HepG2 (cell line): ENCODE results near the gene TRIM3. TPM values are rescaled to one million over a fixed set of nuclear protein-coding genes. Genes with fewer than 3 reads are reported as not detected.

ENCODE experiments used
- ATAC-seq: fragments of 200-7000 bp; cut with Tn5 transposase; 3 replicates; pipeline ENCODE4 v1.9.1; 2020; ENCODE audit warnings: mild to moderate bottlenecking, moderate library complexity
- BruUV-seq: library from RNA; stranded (reverse); fragments of 400-500 nt; replicated peaks from 2 replicates; lab custom pipeline; 2021; lab: Mats Ljungman, UMichigan
- CTCF ChIA-PET: fragments of 300-600 bp; formaldehyde crosslinking; extraction: SDS; loops from one replicate; lab custom pipeline; 2021; ENCODE audit warnings: low total read pairs, inconsistent platforms, low intra/inter-chr PET ratio; lab: Yijun Ruan, JAX
- POLR2A ChIA-PET: fragments of 350-600 bp; sonication (Branson Sonifier 250); formaldehyde crosslinking; loops from one replicate; lab custom pipeline; 2020; ENCODE audit warnings: antibody characterized with exemption, inconsistent platforms; lab: Yijun Ruan, JAX
- DNase-seq: peaks from one replicate; pipeline ENCODE4 v3.0.0-alpha.2; 2015; ENCODE audit warnings: low spot score
- FAIRE-seq: peaks from 3 replicates; lab custom pipeline; 2011; peaks lifted over from hg19 to GRCh38; lab: Jason Lieb, UNC
- H2AFZ ChIP-seq: one replicate; pipeline ENCODE4 v1.6.1; 2011; ENCODE audit warnings: low read length, inconsistent platforms
- H3K27ac ChIP-seq: fragments of 300-600 bp; 3 replicates; pipeline ENCODE4 v1.8.0; 2011; ENCODE audit warnings: mixed run types, mild to moderate bottlenecking, mixed read lengths, low read length, inconsistent platforms; ENCODE audit not compliant: insufficient read depth; ENCODE audit errors: extremely low read length
- H3K27me3 ChIP-seq, 2 experiments: fragments of 200-600 bp in 1 of 2; 2 replicates in 1 of 2; 3 replicates in 1 of 2; pipeline versions ENCODE4 v1.6.0 to v1.8.0; 2011; ENCODE audit warnings: low read length in 2 of 2, mild to moderate bottlenecking in 2 of 2, moderate library complexity in 2 of 2, inconsistent platforms in 1 of 2; ENCODE audit not compliant: insufficient read depth in 2 of 2, control insufficient read depth in 1 of 2
- H3K36me3 ChIP-seq, 2 experiments: fragments of 200-600 bp in 1 of 2; replicated peaks in 1 of 2; 2 replicates in 1 of 2; 3 replicates in 1 of 2; pipeline versions ENCODE4 v1.5.1 to v1.8.0; 2011; ENCODE audit warnings: low read length in 2 of 2, inconsistent platforms in 1 of 2; ENCODE audit not compliant: insufficient read depth in 2 of 2, control insufficient read depth in 1 of 2
- H3K4me1 ChIP-seq: 2 replicates; pipeline ENCODE4 v1.5.1; 2012; ENCODE audit warnings: low read length, inconsistent platforms; ENCODE audit not compliant: insufficient read depth
- H3K4me2 ChIP-seq: 2 replicates; pipeline ENCODE4 v1.6.0; 2011; ENCODE audit warnings: low read depth, low read length, inconsistent platforms
- H3K4me3 ChIP-seq, 3 experiments: fragments of 200-600 bp in 1 of 3; sonication (generic), shearing (Covaris generic) in 1 of 3; replicated peaks in 1 of 3; 2 replicates each; pipeline ENCODE4 v1.5.1; 2011 to 2016; ENCODE audit warnings: low read length in 3 of 3, inconsistent platforms in 2 of 3, low read depth in 2 of 3, mild to moderate bottlenecking in 2 of 3, control low read depth in 1 of 3, mixed read lengths in 1 of 3; ENCODE audit not compliant: insufficient read depth in 1 of 3
- H3K79me2 ChIP-seq: one replicate; pipeline ENCODE4 v1.6.1; 2011; ENCODE audit warnings: low read length, inconsistent platforms; ENCODE audit not compliant: insufficient read depth
- H3K9ac ChIP-seq: 2 replicates; pipeline ENCODE4 v1.6.0; 2011; ENCODE audit warnings: mild to moderate bottlenecking, low read depth, low read length, inconsistent platforms; ENCODE audit not compliant: insufficient read depth
- H3K9me3 ChIP-seq: 2 replicates; pipeline ENCODE4 v1.5.1; 2012; ENCODE audit warnings: mild to moderate bottlenecking, low read length
- H4K20me1 ChIP-seq: 2 replicates; pipeline ENCODE4 v1.6.0; 2011; ENCODE audit warnings: inconsistent platforms, mild to moderate bottlenecking, low read length, moderate library complexity; ENCODE audit not compliant: insufficient read depth
- CTCF ChIP-seq: sonication (generic); formaldehyde crosslinking; IDR thresholded peaks from 2 replicates; pipeline ENCODE4 v1.5.0; 2020; ENCODE audit warnings: mild to moderate bottlenecking, missing genetic modification reagents, moderate library complexity
- FOXA3 ChIP-seq: IDR thresholded peaks from 2 replicates; pipeline ENCODE4 v1.6.1; 2016; ENCODE audit warnings: missing genetic modification reagents, missing compliant biosample characterization
- HDAC2 ChIP-seq: sonication (generic); formaldehyde crosslinking; IDR thresholded peaks from 2 replicates; pipeline ENCODE4 v1.4.0; 2020; ENCODE audit warnings: missing genetic modification reagents
- HNRNPH1 ChIP-seq: fragments of 200-400 bp; formaldehyde crosslinking; optimal IDR thresholded peaks from 2 replicates; pipeline ENCODE3; 2017; ENCODE audit warnings: mild to moderate bottlenecking, low read depth, low read length
- MXD4 ChIP-seq: IDR thresholded peaks from 2 replicates; pipeline ENCODE4 v1.6.1; 2016; ENCODE audit warnings: mild to moderate bottlenecking, missing biosample characterization, missing genetic modification reagents
- NR2C2 ChIP-seq: sonication (generic); formaldehyde crosslinking; IDR thresholded peaks from 2 replicates; pipeline ENCODE4 v1.4.0; 2020; ENCODE audit warnings: missing genetic modification reagents, mild to moderate bottlenecking, moderate library complexity, borderline replicate concordance
- RBAK ChIP-seq: sonication (generic); formaldehyde crosslinking; IDR thresholded peaks from 2 replicates; pipeline ENCODE4 v1.5.1; 2020; ENCODE audit warnings: mild to moderate bottlenecking, missing genetic modification reagents
- TEAD2 ChIP-seq: sonication (generic); formaldehyde crosslinking; IDR thresholded peaks from 2 replicates; pipeline ENCODE4 v1.9.0; 2021; ENCODE audit warnings: missing genetic modification reagents
- ZBED4 ChIP-seq: sonication (generic); formaldehyde crosslinking; IDR thresholded peaks from 2 replicates; pipeline ENCODE4 v1.4.0; 2020; ENCODE audit warnings: missing genetic modification reagents, borderline replicate concordance
- ZMAT3 ChIP-seq: sonication (generic); formaldehyde crosslinking; conservative IDR thresholded peaks from 2 replicates; pipeline ENCODE4 v1.7.0; 2021; ENCODE audit warnings: missing genetic modification reagents
- ZNF24 ChIP-seq: fragments of 450-650 bp; IDR thresholded peaks from 2 replicates; pipeline ENCODE4 v1.6.1; 2017; ENCODE audit warnings: antibody characterized with exemption, mild to moderate bottlenecking
- ZNF34 ChIP-seq: sonication (generic); formaldehyde crosslinking; IDR thresholded peaks from 2 replicates; pipeline ENCODE4 v1.4.0; 2020; ENCODE audit warnings: mild to moderate bottlenecking, missing genetic modification reagents, borderline replicate concordance
- ZNF431 ChIP-seq: sonication (generic); formaldehyde crosslinking; IDR thresholded peaks from 2 replicates; pipeline ENCODE4 v1.9.0; 2022; ENCODE audit warnings: missing genetic modification reagents, low read depth, mild to moderate bottlenecking, borderline replicate concordance
- ZNF768 ChIP-seq: sonication (generic); formaldehyde crosslinking; IDR thresholded peaks from 2 replicates; pipeline ENCODE4 v1.4.0; 2020; ENCODE audit warnings: missing genetic modification reagents
- ZNF773 ChIP-seq: sonication (generic); formaldehyde crosslinking; IDR thresholded peaks from 2 replicates; pipeline ENCODE4 v1.4.0; 2020; ENCODE audit warnings: missing genetic modification reagents, borderline replicate concordance
- ZNF788 ChIP-seq: sonication (generic); formaldehyde crosslinking; IDR thresholded peaks from 2 replicates; pipeline ENCODE4 v1.5.0; 2020; ENCODE audit warnings: mild to moderate bottlenecking, missing genetic modification reagents, borderline replicate concordance
- WGBS: methylation state at CpG from one replicate; pipeline ENCODE4 v1.1.6; 2017; ENCODE audit warnings: low lambda C conversion rate; 5-methylcytosine and 5-hydroxymethylcytosine counted together
- in situ Hi-C: cut with HindIII; loops from 2 replicates; pipeline ENCODE4 v1.10.0; 2017; ENCODE audit warnings: low pct_unique_long_range_greater_than_20kb; ENCODE audit not compliant: extremely low pct_ligation_motif_present
- intact Hi-C: fragments of 100-400 bp; cut with micrococcal nuclease; formaldehyde crosslinking; loops from one replicate; pipeline ENCODE4 v1.10.0; 2022; ENCODE audit not compliant: unreplicated experiment
- polyA plus RNA-seq, 8 experiments: library from polyadenylated mRNA; depleted of rRNA in 3 of 8; stranded (reverse) in 7 of 8; unstranded in 1 of 8; fragments of >200 nt; fragmentation: Illumina TruSeq in 4 of 8; extraction: Trizol in 4 of 8; gene quantifications; 2 replicates each; pipeline versions ENCODE4 v1.2.1 to v1.2.3, GENCODE V29; 2011 to 2016; ENCODE audit warnings: low read depth in 4 of 8, missing spikeins in 1 of 8, mixed read lengths in 1 of 8; ENCODE audit not compliant: insufficient read depth in 1 of 8
- total RNA-seq, 5 experiments: library from RNA; depleted of rRNA; stranded (reverse); fragments of >200 nt; fragmentation: Illumina TruSeq; extraction: Trizol; gene quantifications; 2 replicates each; pipeline ENCODE4 v1.2.3, GENCODE V29; 2016; ENCODE audit warnings: low read depth in 1 of 5
- TF ChIP-seq, protein P1 (sequence below): IDR thresholded peaks from 2 replicates; pipeline ENCODE4 v1.6.1; 2016; ENCODE audit warnings: mild to moderate bottlenecking

TRIM3 gene
- total and polyA plus RNA-seq, 2 of the 13 experiments (the other 11 are each of a cell fraction or from before 2014, with no cell fraction given) = 3.6 to 6.3 TPM

DNA sequence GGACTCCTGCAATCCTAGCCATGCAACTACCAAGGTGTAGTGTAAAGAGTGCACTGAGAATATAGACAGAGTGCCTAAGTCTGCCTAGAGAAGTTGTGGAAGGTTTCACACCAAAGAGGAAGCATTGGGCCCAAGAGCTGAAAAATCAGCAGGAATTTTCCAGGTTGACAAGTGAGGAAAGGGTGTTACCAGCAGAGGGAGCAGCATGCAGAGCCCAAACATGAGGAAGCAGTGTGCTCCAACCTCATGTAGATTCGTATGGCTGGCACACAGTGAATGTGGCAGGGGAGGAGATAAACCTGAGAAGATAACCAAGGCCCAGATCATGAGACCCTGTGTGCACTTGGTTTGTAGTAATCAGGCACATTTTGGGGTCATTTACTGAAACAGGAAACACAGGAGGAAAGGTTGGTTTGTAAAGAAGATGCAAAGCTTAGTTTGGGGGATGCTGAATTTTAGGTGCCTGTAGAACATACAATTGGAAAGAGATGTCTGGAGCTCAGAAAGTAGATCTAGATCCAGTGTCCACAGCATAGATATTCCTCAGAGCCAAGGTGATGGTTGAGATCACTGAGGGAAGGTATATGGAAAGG is 34.7 kb downstream of the TRIM3 start:
- DNase-seq (peak; percentile 67), FAIRE-seq (peak; percentile 81), ATAC-seq (peak; percentile 54)
- ChIA-PET POLR2A (interaction anchor here (0.7 to 3.9 kb wide), 5 partner anchors 20 to 244 kb away, joined by 3 to 22 read pairs (median 4); partner anchors contain the start of genes APBB1 and MRPL17), CTCF (interaction anchor here (1.1 to 1.5 kb wide), 2 partner anchors 60 to 66 kb away, joined by 5 to 9 read pairs; no protein-coding TSS in a partner anchor)
- Histone ChIP-seq H3K36me3 (no peaks in the 10 kb centered on the region), H3K27ac (no peak overlapping the region), H2AFZ (no peak overlapping the region), H3K9ac (no peak overlapping the region), H3K4me2 (peak overlapping the region; percentile 18), H3K79me2 (no peaks in the 10 kb centered on the region), H3K4me3 (no peak overlapping the region), H4K20me1 (no peaks in the 10 kb centered on the region), H3K4me1 (peaks cover 64% of the 10 kb centered on the region), H3K27me3 (no peaks in the 10 kb centered on the region), H3K9me3 (no peaks in the 10 kb centered on the region)
- WGBS = 0% methylated on average over 1 of the region's 1 CpG
- no TSS peak for BruUV-seq
- in situ Hi-C loops = no loop called here
- intact Hi-C loops = loop anchor here (1.0 kb wide), 1 partner anchor 66 kb away; no protein-coding TSS in a partner anchor
- no peak for TF ChIP-seq ZNF34 (CRISPR knock-in tag)
- TF ChIP-seq TEAD2 (CRISPR knock-in tag) = no peak
- TF ChIP-seq ZNF431 = no peak
- no peak for TF ChIP-seq RBAK (CRISPR knock-in tag)
- no peak for TF ChIP-seq ZNF24
- TF ChIP-seq ZNF768 = no peak
- TF ChIP-seq, protein P1, sequence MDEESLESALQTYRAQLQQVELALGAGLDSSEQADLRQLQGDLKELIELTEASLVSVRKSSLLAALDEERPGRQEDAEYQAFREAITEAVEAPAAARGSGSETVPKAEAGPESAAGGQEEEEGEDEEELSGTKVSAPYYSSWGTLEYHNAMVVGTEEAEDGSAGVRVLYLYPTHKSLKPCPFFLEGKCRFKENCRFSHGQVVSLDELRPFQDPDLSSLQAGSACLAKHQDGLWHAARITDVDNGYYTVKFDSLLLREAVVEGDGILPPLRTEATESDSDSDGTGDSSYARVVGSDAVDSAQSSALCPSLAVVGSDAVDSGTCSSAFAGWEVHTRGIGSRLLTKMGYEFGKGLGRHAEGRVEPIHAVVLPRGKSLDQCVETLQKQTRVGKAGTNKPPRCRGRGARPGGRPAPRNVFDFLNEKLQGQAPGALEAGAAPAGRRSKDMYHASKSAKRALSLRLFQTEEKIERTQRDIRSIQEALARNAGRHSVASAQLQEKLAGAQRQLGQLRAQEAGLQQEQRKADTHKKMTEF (CRISPR knock-in tag) = no peak
- TF ChIP-seq ZNF773 (CRISPR knock-in tag) = no peak
- 0 out of 2 replicates have a peak, but pooled peaks have one; percentile 56 for TF ChIP-seq MXD4 (CRISPR knock-in tag)
- TF ChIP-seq FOXA3 (CRISPR knock-in tag) = peak; percentile 34; the same call in 1 of the 2 replicates
- peak; percentile 40; the same call in 1 of the 2 replicates for TF ChIP-seq HDAC2 (CRISPR knock-in tag)
- TF ChIP-seq HNRNPH1 = no peak
- no peak for TF ChIP-seq ZBED4 (CRISPR knock-in tag)
- TF ChIP-seq NR2C2 (CRISPR knock-in tag) = no peak
- no peak; the same call in 1 of the 2 replicates for TF ChIP-seq ZNF788 (CRISPR knock-in tag)
- no peak for TF ChIP-seq ZMAT3 (CRISPR knock-in tag)
- TF ChIP-seq CTCF (CRISPR knock-in tag) = peak; percentile 86
